SK-N-MC (cell line): Measurements from ENCODE around the gene NCKAP5L.

Experiments used
- EZH2 ChIP-seq: fragments of 200-600 bp; sonication (generic); IDR thresholded peaks from one replicate; pipeline ENCODE4 v1.6.1; 2017; ENCODE audit warnings: antibody characterized with exemption
- FOXP2 ChIP-seq: optimal IDR thresholded peaks from 2 replicates; pipeline ENCODE3; 2011; ENCODE audit warnings: mild to moderate bottlenecking, moderate library complexity; ENCODE audit not compliant: insufficient read depth; ENCODE audit errors: extremely low read length, control extremely low read depth
- POLR2AphosphoS5 ChIP-seq: IDR thresholded peaks from 2 replicates; pipeline ENCODE4 v1.6.1; 2012; ENCODE audit warnings: mild to moderate bottlenecking, low read depth, low read length, borderline replicate concordance

GRCh38 chr12:49750996-49751393 is 77.2 kb downstream of the NCKAP5L start:
- TF ChIP-seq FOXP2 = no peak
- no peak for TF ChIP-seq EZH2
- no peak for TF ChIP-seq POLR2AphosphoS5
